Measurements from ENCODE around the gene EXOSC7. TPM values are rescaled to one million over a fixed set of nuclear protein-coding genes. Genes with fewer than 3 reads are reported as not detected.

Gene EXOSC7
- total and polyA plus RNA-seq, 9 of the 15 experiments (the other 6 are each of a cell fraction or from before 2014, with no cell fraction given): 88.5 to 237 (median 112) TPM

- no peak overlapping the region for H2AFZ ChIP-seq (ENCODE audit: low read depth, low read length)
- H3K4me2 ChIP-seq (ENCODE audit: insufficient read depth, low read length): no peak overlapping the region
- FAIRE-seq: no peak
- H3K79me2 ChIP-seq (ENCODE audit: control insufficient read depth, insufficient read depth, low read length): no peaks in the 10 kb centered on the region
- intact Hi-C loops (cut with micrococcal nuclease): no loop called here
- H3K9me1 ChIP-seq (ENCODE audit: control insufficient read depth, insufficient read depth, low read length): peaks cover 3% of the 10 kb centered on the region
- H3K4me3 ChIP-seq: no peak overlapping the region
- ChIA-PET CTCF (ENCODE audit: low intra/inter-chr PET ratio) (no interaction called here), POLR2A (interaction anchor here (0.5 to 1.1 kb wide), 2 partner anchors 9 to 11 kb away, joined by 3 read pairs; no protein-coding TSS in a partner anchor)
- in situ Hi-C loops (cut with MboI): no loop called here
- no peak overlapping the region for H3K27ac ChIP-seq (ENCODE audit: extremely low read depth, low read depth, low read length)
- no peaks in the 10 kb centered on the region for H3K9me3 ChIP-seq (replicated peaks; ENCODE audit: control insufficient read depth, insufficient read depth, low read depth, low read length)
- H3K36me3 ChIP-seq (ENCODE audit: control insufficient read depth, insufficient read depth, low read length): peaks cover 67% of the 10 kb centered on the region
- no peaks in the 10 kb centered on the region for H3K27me3 ChIP-seq (ENCODE audit: control insufficient read depth in 2 of 2, insufficient read depth in 2 of 2, low read length in 2 of 2)
- peak overlapping the region in 1 of 2 experiments; percentile 23; a peak in 1 of 4 replicates for H3K9ac ChIP-seq (ENCODE audit: insufficient read depth in 1 of 2, low read depth in 2 of 2, low read length in 2 of 2)
- TF ChIP-seq NFXL1 (CRISPR knock-in tag; IDR thresholded peaks at IDR 0.05) (no peak), ZNF324 (CRISPR knock-in tag; IDR thresholded peaks at IDR 0.05) (no peak)
- WGBS (ENCODE audit: insufficient coverage, low coverage, missing lambda C conversion rate): 92% methylated on average over 5 of the region's 5 CpGs
- no TSS peak for BruUV-seq (replicated peaks)
- no peak for DNase-seq (ENCODE audit: extremely low read depth in 1 of 4, low spot score in 3 of 4)
- H4K20me1 ChIP-seq (replicated peaks; ENCODE audit: control insufficient read depth, insufficient read depth, low read length): no peaks in the 10 kb centered on the region
- ATAC-seq: no peak
- H3K4me1 ChIP-seq (replicated peaks in 1 of 2; ENCODE audit: control insufficient read depth in 2 of 2, insufficient read depth in 2 of 2, low read length in 2 of 2): peaks cover 9 to 16% of the 10 kb centered on the region in 2 experiments; a peak in 4 of 5 replicates
These were observed 46.3 kb upstream of the EXOSC7 start for GRCh38 chr3:44929782-44930181.

GRCh38 chr3:44930911-44931310 lies 45.1 kb upstream of the EXOSC7 start:
- Histone ChIP-seq H4K20me1 (replicated peaks; ENCODE audit: control insufficient read depth, insufficient read depth, low read length) (no peaks in the 10 kb centered on the region), H3K4me1 (replicated peaks in 1 of 2; ENCODE audit: control insufficient read depth in 2 of 2, insufficient read depth in 2 of 2, low read length in 2 of 2) (peaks cover 9 to 16% of the 10 kb centered on the region in 2 experiments; a peak in 4 of 5 replicates), H2AFZ (ENCODE audit: low read depth, low read length) (no peak overlapping the region), H3K9me3 (replicated peaks; ENCODE audit: control insufficient read depth, insufficient read depth, low read depth, low read length) (no peaks in the 10 kb centered on the region), H3K27ac (ENCODE audit: extremely low read depth, low read depth, low read length) (no peak overlapping the region), H3K4me2 (ENCODE audit: insufficient read depth, low read length) (no peak overlapping the region), H3K9ac (ENCODE audit: insufficient read depth in 1 of 2, low read depth in 2 of 2, low read length in 2 of 2) (no peak overlapping the region), H3K4me3 (no peak overlapping the region), H3K9me1 (ENCODE audit: control insufficient read depth, insufficient read depth, low read length) (peaks cover 3% of the 10 kb centered on the region), H3K36me3 (ENCODE audit: control insufficient read depth, insufficient read depth, low read length) (peaks cover 62% of the 10 kb centered on the region), H3K79me2 (ENCODE audit: control insufficient read depth, insufficient read depth, low read length) (no peaks in the 10 kb centered on the region), H3K27me3 (ENCODE audit: control insufficient read depth in 2 of 2, insufficient read depth in 2 of 2, low read length in 2 of 2) (no peaks in the 10 kb centered on the region)
- WGBS (ENCODE audit: insufficient coverage, low coverage, missing lambda C conversion rate): 87% methylated on average over 2 of the region's 2 CpGs
- FAIRE-seq (no peak), ATAC-seq (no peak), DNase-seq (ENCODE audit: extremely low read depth in 1 of 4, low spot score in 3 of 4) (no peak)
- TF ChIP-seq NR3C1 (CRISPR knock-in tag; IDR thresholded peaks at IDR 0.05) (no peak), CBFA2T3 (IDR thresholded peaks at IDR 0.05) (no peak), NUFIP1 (IDR thresholded peaks at IDR 0.05; ENCODE audit: partially characterized antibody) (no peak), RBM14 (IDR thresholded peaks at IDR 0.05; ENCODE audit: borderline replicate concordance, insufficient read depth, low read depth, low read length) (no peak), ZNF77 (CRISPR knock-in tag; IDR thresholded peaks at IDR 0.05) (no peak), NCOA2 (IDR thresholded peaks at IDR 0.05; ENCODE audit: partially characterized antibody in 2 of 2) (no peak), ZNF830 (CRISPR knock-in tag; IDR thresholded peaks at IDR 0.05) (no peak), ZNF764 (CRISPR knock-in tag; IDR thresholded peaks at IDR 0.05; ENCODE audit: low read depth) (no peak), ATF1 (CRISPR knock-in tag; IDR thresholded peaks at IDR 0.05) (no peak), ATF1 (tag; IDR thresholded peaks at IDR 0.05) (no peak), ZNF253 (CRISPR knock-in tag; conservative IDR thresholded peaks at IDR 0.05) (no peak), NBN (IDR thresholded peaks at IDR 0.05; ENCODE audit: low read depth) (no peak)
- intact Hi-C loops (cut with micrococcal nuclease) (no loop called here), in situ Hi-C loops (cut with MboI) (no loop called here)
- no TSS peak for BruUV-seq (replicated peaks)
- POLR2A ChIA-PET: interaction anchor here (1.2 kb wide), 1 partner anchor 12 kb away, joined by 4 read pairs; no protein-coding TSS in a partner anchor
- CTCF ChIA-PET (ENCODE audit: low intra/inter-chr PET ratio): no interaction called here

Measured in K562 (cell line).